Measurements from ENCODE around the gene CTRB1. TPM values are rescaled to one million over a fixed set of nuclear protein-coding genes. Genes with fewer than 3 reads are reported as not detected.

Gene CTRB1
- total and polyA plus RNA-seq, 2 of the 13 experiments (the other 11 are each of a cell fraction or from before 2014, with no cell fraction given) = not detected

DNA sequence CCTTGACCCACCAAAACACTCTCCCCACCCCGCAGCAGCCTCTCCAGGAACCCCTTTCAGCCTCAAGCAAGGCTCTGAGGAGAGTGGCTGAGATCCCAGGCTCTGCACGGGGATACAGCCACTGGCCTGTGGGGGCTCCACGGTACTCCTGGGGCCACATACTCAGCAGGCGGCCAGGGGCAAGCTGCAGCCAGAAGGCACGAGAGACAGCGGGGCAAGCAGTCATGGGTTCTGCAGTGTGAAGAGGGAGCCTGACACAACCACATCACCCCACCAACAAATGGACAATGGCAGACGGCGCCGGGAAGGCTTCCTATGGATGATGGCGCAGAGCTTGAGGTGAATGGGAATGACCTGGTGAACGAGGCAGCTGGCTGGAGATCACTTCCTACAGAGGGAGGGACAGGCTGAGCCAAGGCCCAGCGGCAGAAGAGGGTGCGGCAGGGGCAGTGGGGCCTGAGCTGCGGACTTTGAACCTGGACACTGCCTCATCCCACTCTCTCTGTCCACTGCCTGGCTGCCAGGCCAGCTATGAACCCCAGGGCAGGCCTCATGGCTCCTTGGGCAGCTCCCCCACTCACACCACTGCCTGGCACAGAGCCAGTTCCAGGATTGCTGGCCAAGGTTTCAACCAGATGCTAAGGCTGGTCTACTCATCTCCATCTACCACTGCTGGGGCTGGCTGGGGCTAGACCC, 43.5 kb downstream of the CTRB1 start (continued):
- TF ChIP-seq, protein P1, sequence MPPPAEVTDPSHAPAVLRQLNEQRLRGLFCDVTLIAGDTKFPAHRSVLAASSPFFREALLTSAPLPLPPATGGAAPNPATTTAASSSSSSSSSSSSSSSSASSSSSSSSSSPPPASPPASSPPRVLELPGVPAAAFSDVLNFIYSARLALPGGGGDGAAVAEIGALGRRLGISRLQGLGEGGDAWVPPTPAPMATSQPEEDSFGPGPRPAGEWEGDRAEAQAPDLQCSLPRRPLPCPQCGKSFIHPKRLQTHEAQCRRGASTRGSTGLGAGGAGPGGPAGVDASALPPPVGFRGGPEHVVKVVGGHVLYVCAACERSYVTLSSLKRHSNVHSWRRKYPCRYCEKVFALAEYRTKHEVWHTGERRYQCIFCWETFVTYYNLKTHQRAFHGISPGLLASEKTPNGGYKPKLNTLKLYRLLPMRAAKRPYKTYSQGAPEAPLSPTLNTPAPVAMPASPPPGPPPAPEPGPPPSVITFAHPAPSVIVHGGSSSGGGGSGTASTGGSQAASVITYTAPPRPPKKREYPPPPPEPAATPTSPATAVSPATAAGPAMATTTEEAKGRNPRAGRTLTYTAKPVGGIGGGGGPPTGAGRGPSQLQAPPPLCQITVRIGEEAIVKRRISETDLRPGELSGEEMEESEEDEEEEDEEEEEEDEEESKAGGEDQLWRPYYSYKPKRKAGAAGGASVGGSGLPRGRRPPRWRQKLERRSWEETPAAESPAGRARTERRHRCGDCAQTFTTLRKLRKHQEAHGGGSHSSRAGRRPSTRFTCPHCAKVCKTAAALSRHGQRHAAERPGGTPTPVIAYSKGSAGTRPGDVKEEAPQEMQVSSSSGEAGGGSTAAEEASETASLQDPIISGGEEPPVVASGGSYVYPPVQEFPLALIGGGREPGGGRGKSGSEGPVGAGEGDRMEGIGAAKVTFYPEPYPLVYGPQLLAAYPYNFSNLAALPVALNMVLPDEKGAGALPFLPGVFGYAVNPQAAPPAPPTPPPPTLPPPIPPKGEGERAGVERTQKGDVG (CRISPR knock-in tag; IDR thresholded peaks at IDR 0.05; ENCODE audit: borderline replicate concordance) = peak; percentile 75; the same call in 1 of the 2 replicates
- peak; percentile 66 for TF ChIP-seq FOXP4 (CRISPR knock-in tag; IDR thresholded peaks at IDR 0.05)
- TF ChIP-seq TBX3 (IDR thresholded peaks at IDR 0.05; ENCODE audit: borderline replicate concordance) = 0 out of 2 replicates have a peak, but pooled peaks have one; percentile 11
- no peak for TF ChIP-seq MAFK (conservative IDR thresholded peaks at IDR 0.05 in 1 of 2, IDR thresholded peaks at IDR 0.05 in 1 of 2; ENCODE audit: low read length in 2 of 2)
- TF ChIP-seq PRDM4 (CRISPR knock-in tag; IDR thresholded peaks at IDR 0.05; ENCODE audit: borderline replicate concordance) = no peak
- peak; percentile 90 for TF ChIP-seq HDAC1 (CRISPR knock-in tag; IDR thresholded peaks at IDR 0.05)
- peak; percentile 96 for TF ChIP-seq ZNF296 (CRISPR knock-in tag; conservative IDR thresholded peaks at IDR 0.05)
- TF ChIP-seq MAF1 (CRISPR knock-in tag; IDR thresholded peaks at IDR 0.05; ENCODE audit: borderline replicate concordance) = peak; percentile 86; the same call in 1 of the 2 replicates
- TF ChIP-seq, protein P2, sequence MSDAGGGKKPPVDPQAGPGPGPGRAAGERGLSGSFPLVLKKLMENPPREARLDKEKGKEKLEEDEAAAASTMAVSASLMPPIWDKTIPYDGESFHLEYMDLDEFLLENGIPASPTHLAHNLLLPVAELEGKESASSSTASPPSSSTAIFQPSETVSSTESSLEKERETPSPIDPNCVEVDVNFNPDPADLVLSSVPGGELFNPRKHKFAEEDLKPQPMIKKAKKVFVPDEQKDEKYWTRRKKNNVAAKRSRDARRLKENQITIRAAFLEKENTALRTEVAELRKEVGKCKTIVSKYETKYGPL (CRISPR knock-in tag; IDR thresholded peaks at IDR 0.05) = no peak
- no peak for TF ChIP-seq NBN (conservative IDR thresholded peaks at IDR 0.05)
- TF ChIP-seq SOX13 (IDR thresholded peaks at IDR 0.05) = no peak; the same call in 1 of the 2 replicates
- TF ChIP-seq SOX13 (CRISPR knock-in tag; conservative IDR thresholded peaks at IDR 0.05 in 1 of 2, IDR thresholded peaks at IDR 0.05 in 1 of 2) = peak in 1 of 2 experiments; percentile 79; a peak in 2 of 4 replicates
- no peak for TF ChIP-seq RAD51 (IDR thresholded peaks at IDR 0.05; ENCODE audit: borderline replicate concordance)
- 0 out of 2 replicates have a peak, but pooled peaks have one; percentile 11 for TF ChIP-seq ZNF121 (CRISPR knock-in tag; IDR thresholded peaks at IDR 0.05)
- no peak for TF ChIP-seq ZNF724P (CRISPR knock-in tag; IDR thresholded peaks at IDR 0.05; ENCODE audit: borderline replicate concordance)
- TF ChIP-seq CBX5 (CRISPR knock-in tag; IDR thresholded peaks at IDR 0.05; ENCODE audit: borderline replicate concordance) = peak; percentile 81; the same call in 1 of the 2 replicates
- TF ChIP-seq, protein P3, sequence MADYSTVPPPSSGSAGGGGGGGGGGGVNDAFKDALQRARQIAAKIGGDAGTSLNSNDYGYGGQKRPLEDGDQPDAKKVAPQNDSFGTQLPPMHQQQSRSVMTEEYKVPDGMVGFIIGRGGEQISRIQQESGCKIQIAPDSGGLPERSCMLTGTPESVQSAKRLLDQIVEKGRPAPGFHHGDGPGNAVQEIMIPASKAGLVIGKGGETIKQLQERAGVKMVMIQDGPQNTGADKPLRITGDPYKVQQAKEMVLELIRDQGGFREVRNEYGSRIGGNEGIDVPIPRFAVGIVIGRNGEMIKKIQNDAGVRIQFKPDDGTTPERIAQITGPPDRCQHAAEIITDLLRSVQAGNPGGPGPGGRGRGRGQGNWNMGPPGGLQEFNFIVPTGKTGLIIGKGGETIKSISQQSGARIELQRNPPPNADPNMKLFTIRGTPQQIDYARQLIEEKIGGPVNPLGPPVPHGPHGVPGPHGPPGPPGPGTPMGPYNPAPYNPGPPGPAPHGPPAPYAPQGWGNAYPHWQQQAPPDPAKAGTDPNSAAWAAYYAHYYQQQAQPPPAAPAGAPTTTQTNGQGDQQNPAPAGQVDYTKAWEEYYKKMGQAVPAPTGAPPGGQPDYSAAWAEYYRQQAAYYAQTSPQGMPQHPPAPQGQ (CRISPR knock-in tag; IDR thresholded peaks at IDR 0.05; ENCODE audit: borderline replicate concordance) = no peak
- peak; percentile 68; the same call in 1 of the 2 replicates for TF ChIP-seq JUND (CRISPR knock-in tag; IDR thresholded peaks at IDR 0.05)
